Measurements from ENCODE around the gene NRP2. TPM values are rescaled to one million over a fixed set of nuclear protein-coding genes. Genes with fewer than 3 reads are reported as not detected.

NRP2 gene
- total and polyA plus RNA-seq, 2 experiments from 2014 or later, result 61.0 to 79.2 TPM

DNA sequence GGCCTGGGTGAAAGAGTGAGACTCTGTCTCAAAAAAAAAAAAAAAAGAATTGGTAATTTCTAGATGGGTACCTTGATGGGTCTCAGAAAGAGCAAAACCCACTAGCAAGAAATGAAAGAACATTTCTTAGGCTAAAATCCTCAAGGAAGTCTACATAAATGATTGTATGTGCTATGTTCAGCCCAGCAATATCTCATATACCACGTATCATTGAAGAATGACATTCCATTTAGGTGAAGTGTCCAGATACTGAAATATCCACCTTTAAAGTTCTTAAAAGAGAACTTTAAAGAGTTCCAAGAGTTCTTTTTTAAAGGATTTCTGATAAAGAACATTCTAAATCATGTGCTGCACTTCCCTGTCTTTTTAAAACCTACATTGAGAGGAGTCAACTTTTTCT, 19.2 kb downstream of the NRP2 start:
- Histone ChIP-seq H3K4me2 (no peak overlapping the region), H3K79me2 (peaks cover 25% of the 10 kb centered on the region), H3K27ac (peak overlapping the region; percentile 84), H2AFZ (no peak overlapping the region), H4K20me1 (ENCODE audit: insufficient read depth, poor library complexity, severe bottlenecking) (no peaks in the 10 kb centered on the region), H3K27me3 (no peaks in the 10 kb centered on the region), H3K4me1 (ENCODE audit: insufficient read depth) (peaks cover 18% of the 10 kb centered on the region), H3K9me2 (replicated peaks; ENCODE audit: insufficient read depth) (no peaks in the 10 kb centered on the region), H3K4me3 (no peak overlapping the region), H3K9me3 (ENCODE audit: low read depth) (no peaks in the 10 kb centered on the region), H3K36me3 (replicated peaks; ENCODE audit: insufficient read depth, low read depth) (no peaks in the 10 kb centered on the region)
- 67% methylated on average over 1 of the region's 1 CpG for whole genome bisulfite sequencing (ENCODE audit: low lambda C conversion rate, missing lambda C conversion rate)
- no peak for DNase-seq (ENCODE audit: low spot score)
- no peak for TF ChIP-seq EZH2 (IDR thresholded peaks at IDR 0.05; ENCODE audit: borderline replicate concordance)
- TF ChIP-seq EZH2phosphoT487 (IDR thresholded peaks at IDR 0.05; ENCODE audit: low read depth, severe bottlenecking, unreplicated experiment), result no peak
- TF ChIP-seq, protein P1, sequence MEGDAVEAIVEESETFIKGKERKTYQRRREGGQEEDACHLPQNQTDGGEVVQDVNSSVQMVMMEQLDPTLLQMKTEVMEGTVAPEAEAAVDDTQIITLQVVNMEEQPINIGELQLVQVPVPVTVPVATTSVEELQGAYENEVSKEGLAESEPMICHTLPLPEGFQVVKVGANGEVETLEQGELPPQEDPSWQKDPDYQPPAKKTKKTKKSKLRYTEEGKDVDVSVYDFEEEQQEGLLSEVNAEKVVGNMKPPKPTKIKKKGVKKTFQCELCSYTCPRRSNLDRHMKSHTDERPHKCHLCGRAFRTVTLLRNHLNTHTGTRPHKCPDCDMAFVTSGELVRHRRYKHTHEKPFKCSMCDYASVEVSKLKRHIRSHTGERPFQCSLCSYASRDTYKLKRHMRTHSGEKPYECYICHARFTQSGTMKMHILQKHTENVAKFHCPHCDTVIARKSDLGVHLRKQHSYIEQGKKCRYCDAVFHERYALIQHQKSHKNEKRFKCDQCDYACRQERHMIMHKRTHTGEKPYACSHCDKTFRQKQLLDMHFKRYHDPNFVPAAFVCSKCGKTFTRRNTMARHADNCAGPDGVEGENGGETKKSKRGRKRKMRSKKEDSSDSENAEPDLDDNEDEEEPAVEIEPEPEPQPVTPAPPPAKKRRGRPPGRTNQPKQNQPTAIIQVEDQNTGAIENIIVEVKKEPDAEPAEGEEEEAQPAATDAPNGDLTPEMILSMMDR (IDR thresholded peaks at IDR 0.05; ENCODE audit: poor library complexity), result no peak

DNA sequence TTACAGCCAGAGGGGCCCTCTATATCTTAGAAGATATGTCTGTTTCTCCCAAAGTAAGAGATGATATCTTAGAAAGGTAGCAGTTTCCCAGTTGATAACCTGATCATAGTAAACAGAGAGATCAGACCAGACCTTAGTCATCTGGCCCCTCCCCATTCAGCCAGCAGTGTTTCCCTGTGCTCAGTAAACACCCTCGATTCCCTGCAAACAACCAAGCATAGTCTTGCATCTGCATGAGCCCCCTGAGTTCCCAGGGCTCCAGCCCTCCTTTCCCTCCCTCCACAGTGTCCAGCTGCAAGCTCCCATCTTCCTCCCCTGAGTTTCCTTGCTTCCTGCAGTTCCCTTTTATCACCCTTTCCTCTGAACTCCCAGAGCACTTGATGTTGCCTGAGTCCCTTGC, 20.3 kb downstream of the NRP2 start:
- Histone ChIP-seq H3K79me2 (peaks cover 26% of the 10 kb centered on the region), H3K27ac (no peak overlapping the region), H3K4me3 (no peak overlapping the region), H3K9me3 (ENCODE audit: low read depth) (no peaks in the 10 kb centered on the region), H3K27me3 (no peaks in the 10 kb centered on the region), H3K4me1 (ENCODE audit: insufficient read depth) (peaks cover 13% of the 10 kb centered on the region), H3K4me2 (no peak overlapping the region), H2AFZ (no peak overlapping the region), H4K20me1 (ENCODE audit: insufficient read depth, poor library complexity, severe bottlenecking) (no peaks in the 10 kb centered on the region), H3K9me2 (replicated peaks; ENCODE audit: insufficient read depth) (no peaks in the 10 kb centered on the region), H3K36me3 (replicated peaks; ENCODE audit: insufficient read depth, low read depth) (no peaks in the 10 kb centered on the region)
- no peak for TF ChIP-seq EZH2 (IDR thresholded peaks at IDR 0.05; ENCODE audit: borderline replicate concordance)
- TF ChIP-seq, protein P1 (IDR thresholded peaks at IDR 0.05; ENCODE audit: poor library complexity), result no peak
- TF ChIP-seq EZH2phosphoT487 (IDR thresholded peaks at IDR 0.05; ENCODE audit: low read depth, severe bottlenecking, unreplicated experiment), result no peak
- DNase-seq (ENCODE audit: low spot score), result no peak
- 33% methylated on average over 1 of the region's 1 CpG for WGBS (ENCODE audit: low lambda C conversion rate, missing lambda C conversion rate)

DNA sequence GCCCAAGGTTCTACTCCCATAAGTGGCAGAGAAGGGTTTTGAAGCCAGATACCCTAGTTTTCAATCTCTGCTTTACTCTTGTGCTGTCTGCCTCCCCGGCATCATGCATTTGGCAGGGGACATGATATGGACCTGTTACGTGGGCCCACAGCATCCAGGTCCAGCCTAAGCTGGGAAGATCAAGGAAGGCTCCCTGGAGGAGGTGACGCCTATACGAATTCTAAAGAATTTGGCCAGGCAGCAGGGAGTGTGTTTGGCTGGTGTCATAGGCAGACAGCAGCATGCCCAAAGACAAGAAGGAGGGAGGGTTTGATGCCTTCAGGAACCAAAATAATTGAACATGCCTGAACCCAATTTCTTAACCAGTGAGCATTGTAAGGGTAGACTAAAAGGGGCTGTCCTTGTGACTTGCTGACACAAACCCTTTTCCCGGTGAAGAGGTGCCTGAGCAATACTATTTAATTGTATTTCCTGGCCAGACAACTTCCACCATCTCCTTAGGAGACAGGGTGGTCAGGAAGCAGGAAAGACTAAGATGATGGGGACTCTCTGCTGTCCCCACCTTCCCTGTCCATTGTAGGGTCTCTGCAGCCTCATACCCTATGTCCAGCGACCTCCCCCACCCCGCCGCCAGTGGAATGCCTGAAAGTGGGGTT, 21.3 kb downstream of the NRP2 start:
- H3K4me1 ChIP-seq (ENCODE audit: insufficient read depth), result peaks cover 13% of the 10 kb centered on the region
- no peak overlapping the region for H3K4me3 ChIP-seq
- H3K9me3 ChIP-seq (ENCODE audit: low read depth), result no peaks in the 10 kb centered on the region
- H3K27me3 ChIP-seq, result no peaks in the 10 kb centered on the region
- H3K79me2 ChIP-seq, result peaks cover 33% of the 10 kb centered on the region
- TF ChIP-seq EZH2phosphoT487 (IDR thresholded peaks at IDR 0.05; ENCODE audit: low read depth, severe bottlenecking, unreplicated experiment), result no peak
- TF ChIP-seq, protein P1 (IDR thresholded peaks at IDR 0.05; ENCODE audit: poor library complexity), result no peak
- TF ChIP-seq EZH2 (IDR thresholded peaks at IDR 0.05; ENCODE audit: borderline replicate concordance), result no peak
- no peak for DNase-seq (ENCODE audit: low spot score)
- H4K20me1 ChIP-seq (ENCODE audit: insufficient read depth, poor library complexity, severe bottlenecking), result no peaks in the 10 kb centered on the region
- H3K9me2 ChIP-seq (replicated peaks; ENCODE audit: insufficient read depth), result no peaks in the 10 kb centered on the region
- no peak overlapping the region for H3K27ac ChIP-seq
- no peak overlapping the region for H3K4me2 ChIP-seq
- H3K36me3 ChIP-seq (replicated peaks; ENCODE audit: insufficient read depth, low read depth), result no peaks in the 10 kb centered on the region
- H2AFZ ChIP-seq, result no peak overlapping the region
- 95% methylated on average over 8 of the region's 8 CpGs for WGBS (ENCODE audit: low lambda C conversion rate, missing lambda C conversion rate)
